ENCODE results near the gene PPP1R18.

PPP1R18 gene

GRCh38 chr6:30645989-30646388 is 40.5 kb downstream of the PPP1R18 start:
- no peaks in the 10 kb centered on the region for H3K9me3 ChIP-seq (ENCODE audit: severe bottlenecking)
- no peak for DNase-seq
- TF ChIP-seq, protein P1, sequence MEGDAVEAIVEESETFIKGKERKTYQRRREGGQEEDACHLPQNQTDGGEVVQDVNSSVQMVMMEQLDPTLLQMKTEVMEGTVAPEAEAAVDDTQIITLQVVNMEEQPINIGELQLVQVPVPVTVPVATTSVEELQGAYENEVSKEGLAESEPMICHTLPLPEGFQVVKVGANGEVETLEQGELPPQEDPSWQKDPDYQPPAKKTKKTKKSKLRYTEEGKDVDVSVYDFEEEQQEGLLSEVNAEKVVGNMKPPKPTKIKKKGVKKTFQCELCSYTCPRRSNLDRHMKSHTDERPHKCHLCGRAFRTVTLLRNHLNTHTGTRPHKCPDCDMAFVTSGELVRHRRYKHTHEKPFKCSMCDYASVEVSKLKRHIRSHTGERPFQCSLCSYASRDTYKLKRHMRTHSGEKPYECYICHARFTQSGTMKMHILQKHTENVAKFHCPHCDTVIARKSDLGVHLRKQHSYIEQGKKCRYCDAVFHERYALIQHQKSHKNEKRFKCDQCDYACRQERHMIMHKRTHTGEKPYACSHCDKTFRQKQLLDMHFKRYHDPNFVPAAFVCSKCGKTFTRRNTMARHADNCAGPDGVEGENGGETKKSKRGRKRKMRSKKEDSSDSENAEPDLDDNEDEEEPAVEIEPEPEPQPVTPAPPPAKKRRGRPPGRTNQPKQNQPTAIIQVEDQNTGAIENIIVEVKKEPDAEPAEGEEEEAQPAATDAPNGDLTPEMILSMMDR (IDR thresholded peaks at IDR 0.05; ENCODE audit: low read depth, low read length), result no peak
- H3K27me3 ChIP-seq (ENCODE audit: insufficient read depth, low read depth, severe bottlenecking), result no peaks in the 10 kb centered on the region
- peaks cover 80% of the 10 kb centered on the region for H3K36me3 ChIP-seq
- peak overlapping the region; percentile 19 for H3K27ac ChIP-seq
- H3K4me3 ChIP-seq (ENCODE audit: low read depth, low read length), result no peak overlapping the region

DNA sequence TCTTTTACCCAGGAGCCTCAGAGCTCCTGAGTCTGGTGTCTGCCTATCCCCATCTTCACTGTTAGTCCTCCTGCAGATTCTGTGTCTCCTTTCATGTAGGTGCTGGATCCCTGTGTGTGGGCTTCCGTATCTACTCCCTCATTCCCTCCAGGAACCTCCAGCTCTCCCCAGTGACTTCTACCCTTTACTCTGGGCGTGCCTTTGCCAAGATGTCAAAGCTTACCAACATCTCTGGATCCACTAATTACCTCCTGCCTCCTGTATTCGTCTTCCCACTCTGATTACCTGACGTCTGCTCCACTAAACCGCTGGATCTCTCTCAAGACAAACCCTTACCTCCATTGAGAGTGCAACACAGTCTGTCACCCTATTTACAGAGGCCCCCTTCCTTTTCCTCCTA is 41.7 kb downstream of the PPP1R18 start:
- Histone ChIP-seq H3K27ac (no peak overlapping the region), H3K36me3 (peaks cover 80% of the 10 kb centered on the region), H3K27me3 (ENCODE audit: insufficient read depth, low read depth, severe bottlenecking) (no peaks in the 10 kb centered on the region), H3K4me3 (ENCODE audit: low read depth, low read length) (no peak overlapping the region), H3K9me3 (ENCODE audit: severe bottlenecking) (no peaks in the 10 kb centered on the region)
- no peak for DNase-seq
- TF ChIP-seq, protein P1 (IDR thresholded peaks at IDR 0.05; ENCODE audit: low read depth, low read length), result no peak

GRCh38 chr6:30643656-30644055 is 42.8 kb downstream of the PPP1R18 start:
- Histone ChIP-seq H3K27me3 (ENCODE audit: insufficient read depth, low read depth, severe bottlenecking) (no peaks in the 10 kb centered on the region), H3K36me3 (peaks cover 77% of the 10 kb centered on the region), H3K4me3 (ENCODE audit: low read depth, low read length) (no peak overlapping the region), H3K9me3 (ENCODE audit: severe bottlenecking) (no peaks in the 10 kb centered on the region), H3K27ac (no peak overlapping the region)
- no peak for DNase-seq
- TF ChIP-seq, protein P1 (IDR thresholded peaks at IDR 0.05; ENCODE audit: low read depth, low read length), result no peak

DNA sequence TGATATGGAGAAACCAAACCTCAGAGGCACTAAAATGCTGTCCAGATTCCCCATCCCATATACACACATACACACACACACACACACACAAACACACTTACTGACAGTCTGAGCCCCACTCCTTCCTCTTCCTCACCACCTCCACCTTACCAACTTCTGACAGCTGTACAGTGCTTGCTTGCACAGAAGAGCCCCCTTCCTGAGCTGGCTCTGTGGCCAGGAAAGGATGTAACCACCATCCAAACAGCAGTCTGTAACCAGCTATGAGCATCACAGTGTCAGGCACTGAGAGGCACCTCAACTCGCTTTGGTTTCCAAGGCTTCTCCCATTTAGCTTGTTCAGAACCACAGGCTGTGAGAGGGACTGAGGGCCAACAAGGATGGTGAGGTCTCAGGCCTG is 45.4 kb downstream of the PPP1R18 start:
- Histone ChIP-seq H3K9me3 (ENCODE audit: severe bottlenecking) (no peaks in the 10 kb centered on the region), H3K36me3 (peaks cover 89% of the 10 kb centered on the region), H3K27me3 (ENCODE audit: insufficient read depth, low read depth, severe bottlenecking) (no peaks in the 10 kb centered on the region), H3K4me3 (ENCODE audit: low read depth, low read length) (no peak overlapping the region), H3K27ac (no peak overlapping the region)
- DNase-seq, result no peak
- TF ChIP-seq, protein P1 (IDR thresholded peaks at IDR 0.05; ENCODE audit: low read depth, low read length), result no peak

- TF ChIP-seq, protein P1 (IDR thresholded peaks at IDR 0.05; ENCODE audit: low read depth, low read length), result 0 out of 2 replicates have a peak, but pooled peaks have one; percentile 1
- Histone ChIP-seq H3K27me3 (ENCODE audit: insufficient read depth, low read depth, severe bottlenecking) (no peaks in the 10 kb centered on the region), H3K4me3 (ENCODE audit: low read depth, low read length) (no peak overlapping the region), H3K9me3 (ENCODE audit: severe bottlenecking) (no peaks in the 10 kb centered on the region), H3K27ac (no peak overlapping the region), H3K36me3 (peaks cover 89% of the 10 kb centered on the region)
- DNase-seq, result no peak
These were observed 46.0 kb downstream of the PPP1R18 start for GRCh38 chr6:30640481-30640880.

GRCh38 chr6:30635834-30636233 is 50.6 kb downstream of the PPP1R18 start:
- H3K27ac ChIP-seq, result no peak overlapping the region
- no peak overlapping the region for H3K4me3 ChIP-seq (ENCODE audit: low read depth, low read length)
- no peak for DNase-seq
- H3K27me3 ChIP-seq (ENCODE audit: insufficient read depth, low read depth, severe bottlenecking), result no peaks in the 10 kb centered on the region
- no peaks in the 10 kb centered on the region for H3K9me3 ChIP-seq (ENCODE audit: severe bottlenecking)
- TF ChIP-seq, protein P1 (IDR thresholded peaks at IDR 0.05; ENCODE audit: low read depth, low read length), result no peak
- peaks cover 86% of the 10 kb centered on the region for H3K36me3 ChIP-seq

Measured in WERI-Rb-1 (cell line).